Epithelial cell of proximal tubule (primary cell): ENCODE data around the gene CLEC4C. TPM values are rescaled to one million over a fixed set of nuclear protein-coding genes. Genes with fewer than 3 reads are reported as not detected.

Experiments used
- DNase-seq: peaks from one replicate; pipeline ENCODE4 v3.0.0-alpha.2; 2011; ENCODE audit warnings: low read depth
- H3K4me3 ChIP-seq: 2 replicates; pipeline ENCODE4 v1.5.1; 2011; ENCODE audit warnings: low read depth, mild to moderate bottlenecking, low read length
- CTCF ChIP-seq: conservative IDR thresholded peaks from 2 replicates; pipeline ENCODE4 v1.5.1; 2012; ENCODE audit warnings: low read depth, mild to moderate bottlenecking, low read length
- total RNA-seq: library from RNA; depleted of rRNA; stranded (reverse); fragments of >200 nt; gene quantifications from 2 replicates; pipeline ENCODE4 v1.2.3, GENCODE V29; 2015

The CLEC4C gene
- total RNA-seq, 1 donor from 2014 or later: not detected

- TF ChIP-seq CTCF: no peak
- H3K4me3 ChIP-seq: no peak within 1 kb of the TSS
- no peak for DNase-seq
Observed at GRCh38 chr12:7695566-7696197, 51.5 kb downstream of the CLEC4C start, which contains the start of gene GDF3. Gene GDF3 (minus strand): TSS chr12:7695775. CDS start chr12:7695728, 47 bp downstream.

- no peak overlapping the region for H3K4me3 ChIP-seq
- TF ChIP-seq CTCF: no peak
- DNase-seq: no peak
Observed at GRCh38 chr12:7695237-7695560, 52.0 kb downstream of the CLEC4C start.

GRCh38 chr12:7694556-7695236 is 52.5 kb downstream of the CLEC4C start:
- no peak overlapping the region for H3K4me3 ChIP-seq
- TF ChIP-seq CTCF: no peak
- DNase-seq: no peak

- no peak overlapping the region for H3K4me3 ChIP-seq
- DNase-seq: no peak
- no peak for TF ChIP-seq CTCF
Observed at GRCh38 chr12:7693793-7694192, 53.4 kb downstream of the CLEC4C start.

- DNase-seq: no peak
- H3K4me3 ChIP-seq: no peak overlapping the region
- no peak for TF ChIP-seq CTCF
Observed at GRCh38 chr12:7681535-7681934, 65.6 kb downstream of the CLEC4C start.

Other genes with a start within 250 kb of the CLEC4C start
- gene CD163, start 243.6 kb downstream of the CLEC4C start, total RNA-seq: not detected in 2 replicates
- gene APOBEC1, start 81.5 kb downstream of the CLEC4C start, total RNA-seq: not detected in 2 replicates
- gene GDF3, start 51.6 kb downstream of the CLEC4C start, total RNA-seq: not detected in 2 replicates
- gene DPPA3, start 35.9 kb downstream of the CLEC4C start, total RNA-seq: not detected in 2 replicates
- not detected in 2 replicates for gene NANOGNB, start 17.8 kb upstream of the CLEC4C start, total RNA-seq
- gene NANOG, start 42.0 kb upstream of the CLEC4C start, total RNA-seq: not detected in 2 replicates
- not detected in 2 replicates for gene SLC2A14, start 125.5 kb upstream of the CLEC4C start, total RNA-seq
- 5.9 and 15.3 TPM in 2 replicates for gene SLC2A3, start 188.8 kb upstream of the CLEC4C start, total RNA-seq